Activated naive CD4-positive, alpha-beta T cell treated with anti-CD3 and anti-CD28 coated beads, Interleukin-2, amount 50 U/mL, for 72 hours (primary cell): ENCODE results near the gene TK2. TPM values are rescaled to one million over a fixed set of nuclear protein-coding genes. Genes with fewer than 3 reads are reported as not detected.
A peak's percentile ranks its signal among the peaks of the same experiment; 100 is the strongest.

Source experiments
- ATAC-seq, 2 donors: fragments of 150-1000 bp; cut with Tn5 transposase; 2 replicates each; pipeline ENCODE4 v1.10.0; 2021; ENCODE audit warnings: mild to moderate bottlenecking in 2 of 2, moderate library complexity in 2 of 2
- DNase-seq, 2 donors: peaks; one replicate each; pipeline ENCODE4 v3.0.0; 2021 to 2022; ENCODE audit warnings: low spot score in 2 of 2
- H3K27ac Mint-ChIP-seq, 2 donors: one replicate each; pipeline ENCODE4 v1.8.0; 2022; ENCODE audit warnings: mild to moderate bottlenecking in 2 of 2, mixed read lengths in 2 of 2
- H3K36me3 Mint-ChIP-seq, 2 donors: one replicate each; pipeline ENCODE4 v1.8.0; 2022; ENCODE audit warnings: mixed read lengths in 2 of 2
- H3K9me3 Mint-ChIP-seq, 2 donors: one replicate each; pipeline ENCODE4 v1.8.0; 2022; ENCODE audit warnings: mixed read lengths in 2 of 2
- total RNA-seq, 2 donors: library from RNA; stranded (reverse); gene quantifications; one replicate each; pipeline ENCODE4 v1.2.3, GENCODE V29; 2022

The TK2 gene
- total RNA-seq, 2 donors from 2014 or later = 2.7 to 9.1 TPM

DNA sequence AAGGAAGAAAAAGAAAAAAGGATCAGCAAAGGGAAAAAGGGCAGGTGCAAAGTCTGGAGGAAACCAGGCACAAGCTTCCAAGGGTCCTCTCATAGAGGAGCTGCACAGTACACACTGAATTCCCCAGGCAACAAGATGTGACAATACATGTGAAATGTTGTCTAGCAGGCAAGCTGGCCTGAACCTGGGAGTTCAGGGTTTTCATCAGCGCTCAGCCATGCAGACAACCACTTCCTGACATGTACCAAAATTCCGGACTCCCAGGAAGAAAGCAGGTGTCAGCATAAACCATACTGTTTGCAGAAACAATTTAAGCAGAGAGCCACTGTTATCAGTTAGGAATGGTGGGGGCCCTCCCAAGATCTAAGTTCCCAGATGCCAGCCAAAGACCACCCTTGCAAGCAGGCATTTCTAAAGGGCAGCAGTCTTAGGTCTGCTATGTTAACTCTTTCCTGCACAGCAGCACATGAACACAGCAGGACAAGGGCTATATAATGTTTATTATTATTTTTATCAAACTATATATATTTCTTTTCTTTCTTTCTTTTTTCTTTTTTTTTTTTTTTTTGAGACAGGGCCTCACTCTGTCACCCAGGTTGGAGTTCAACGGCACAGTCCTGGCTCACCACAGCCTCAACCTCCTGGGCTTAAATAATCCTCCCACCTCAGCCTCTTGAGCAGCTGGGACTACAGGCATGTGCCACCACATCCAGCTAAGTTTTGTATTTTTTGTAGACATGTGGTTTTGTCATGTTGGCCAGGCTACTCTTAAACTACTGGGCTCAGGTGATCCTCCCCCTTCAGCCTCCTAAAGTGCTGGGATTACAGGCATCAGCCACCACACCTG is 10.1 kb downstream of the TK2 start:
- DNase-seq (no peak), ATAC-seq (no peak)
- Mint-ChIP-seq H3K36me3 (no peaks in the 10 kb centered on the region), H3K9me3 (no peaks in the 10 kb centered on the region), H3K27ac (peak overlapping the region in 1 of 2 donors; percentile 74)

DNA sequence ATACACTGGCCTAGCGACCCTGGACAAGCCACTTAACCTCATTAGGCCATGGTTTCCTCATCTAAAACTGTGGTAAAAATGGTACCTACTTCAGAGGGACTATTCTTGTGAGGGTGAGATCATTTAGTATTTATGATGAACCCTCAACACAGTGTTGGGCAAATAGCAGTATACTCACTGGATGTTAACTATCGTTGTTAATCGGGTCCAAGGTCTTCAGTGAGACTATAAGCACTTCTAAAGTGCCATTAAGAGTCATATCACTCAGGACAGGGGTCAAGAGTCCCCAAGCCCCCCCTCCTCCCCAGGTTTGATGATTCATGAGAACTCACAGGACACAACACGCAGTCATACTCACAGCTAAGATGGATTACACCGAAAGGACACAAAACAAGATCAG is 11.0 kb downstream of the TK2 start:
- Mint-ChIP-seq H3K9me3 (no peaks in the 10 kb centered on the region), H3K36me3 (no peaks in the 10 kb centered on the region), H3K27ac (no peak overlapping the region)
- no peak for DNase-seq
- no peak for ATAC-seq

DNA sequence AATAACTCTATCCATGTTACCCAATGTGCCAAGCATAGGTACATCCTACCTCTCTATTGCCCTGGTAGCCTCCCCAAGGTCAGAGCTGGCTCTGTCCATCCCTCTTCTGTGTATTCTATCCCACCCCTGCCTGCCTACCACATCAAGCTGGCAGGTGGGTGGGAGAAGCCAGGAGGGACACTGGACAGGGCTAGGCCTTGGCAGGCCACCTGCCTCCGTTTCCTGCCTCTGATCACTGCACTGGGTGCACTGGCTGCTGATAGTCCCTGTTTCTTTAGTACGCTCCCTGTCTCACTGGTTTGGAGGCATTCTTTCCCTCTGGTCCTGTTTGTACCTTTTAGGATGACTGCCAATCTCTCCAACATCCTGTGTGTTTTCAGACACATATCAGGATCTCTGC is 12.7 kb downstream of the TK2 start:
- DNase-seq = no peak
- Mint-ChIP-seq H3K27ac (no peak overlapping the region), H3K36me3 (no peaks in the 10 kb centered on the region), H3K9me3 (no peaks in the 10 kb centered on the region)
- no peak for ATAC-seq

- ATAC-seq (no peak), DNase-seq (no peak)
- no peak overlapping the region for H3K27ac Mint-ChIP-seq
- no peaks in the 10 kb centered on the region for H3K36me3 Mint-ChIP-seq
- no peaks in the 10 kb centered on the region for H3K9me3 Mint-ChIP-seq
Observed at GRCh38 chr16:66536525-66536924, 13.4 kb downstream of the TK2 start.

DNA sequence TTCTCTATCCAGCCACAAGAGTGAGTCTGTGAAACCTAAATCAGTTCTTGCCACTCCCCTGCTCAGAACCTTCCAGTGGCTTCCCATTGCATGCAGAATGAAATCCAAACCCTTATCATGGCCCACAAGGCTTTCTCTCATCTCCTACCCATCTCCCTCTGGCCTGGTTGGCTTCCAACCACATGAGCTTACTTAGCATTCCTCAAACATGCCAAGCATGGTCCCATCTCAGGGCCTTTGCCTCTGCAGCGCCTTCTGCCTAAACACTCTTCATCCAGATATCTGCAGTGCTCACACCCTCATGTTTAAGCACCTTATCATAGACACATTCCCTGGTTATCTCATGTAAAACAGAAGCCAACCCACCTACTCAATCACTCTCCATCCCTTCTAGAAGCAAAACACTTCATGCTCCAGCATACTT is 15.5 kb downstream of the TK2 start:
- DNase-seq (no peak), ATAC-seq (no peak)
- no peak overlapping the region for H3K27ac Mint-ChIP-seq
- H3K9me3 Mint-ChIP-seq = no peaks in the 10 kb centered on the region
- H3K36me3 Mint-ChIP-seq = no peaks in the 10 kb centered on the region

DNA sequence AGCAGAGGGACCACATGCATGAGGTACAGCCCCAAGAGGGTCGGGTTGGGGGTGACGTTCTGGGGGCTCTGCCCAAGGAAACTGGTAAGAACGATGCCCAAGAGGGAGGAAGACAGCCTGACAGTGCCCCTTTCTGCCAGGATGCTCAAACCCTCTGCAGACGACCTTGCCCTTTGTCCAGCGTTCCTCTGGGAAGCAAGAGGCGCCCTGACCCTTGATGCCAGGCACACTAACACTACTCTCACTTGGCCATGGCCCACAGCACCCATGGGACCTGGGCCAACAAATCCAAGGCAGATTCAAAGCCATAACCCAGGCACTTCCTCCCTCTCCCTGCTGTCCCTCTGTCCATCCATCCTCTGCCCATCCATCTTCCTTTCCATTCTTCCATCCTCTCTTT is 20.4 kb downstream of the TK2 start:
- H3K27ac Mint-ChIP-seq = no peak overlapping the region
- H3K9me3 Mint-ChIP-seq = no peaks in the 10 kb centered on the region
- ATAC-seq = no peak
- H3K36me3 Mint-ChIP-seq = peaks cover 0 to 8% of the 10 kb centered on the region in 2 donors
- no peak for DNase-seq

- no peak overlapping the region for H3K27ac Mint-ChIP-seq
Observed at GRCh38 chr16:66528294-66528693, 21.6 kb downstream of the TK2 start.

GRCh38 chr16:66525396-66526180 is 24.3 kb downstream of the TK2 start:
- Mint-ChIP-seq H3K27ac (peak overlapping the region; percentile 66 to 91), H3K36me3 (peaks cover 0 to 8% of the 10 kb centered on the region in 2 donors), H3K9me3 (no peaks in the 10 kb centered on the region)
- no peak for ATAC-seq
- DNase-seq = no peak

More at GRCh38 chr16:66528294-66528693, 21.6 kb downstream of the TK2 start:
- DNase-seq = no peak
- peaks cover 0 to 8% of the 10 kb centered on the region in 2 donors for H3K36me3 Mint-ChIP-seq
- no peaks in the 10 kb centered on the region for H3K9me3 Mint-ChIP-seq
- no peak for ATAC-seq

GRCh38 chr16:66524601-66525164 is 25.2 kb downstream of the TK2 start:
- no peak for ATAC-seq
- H3K9me3 Mint-ChIP-seq = no peaks in the 10 kb centered on the region
- peak overlapping the region; percentile 90 to 91 for H3K27ac Mint-ChIP-seq
- H3K36me3 Mint-ChIP-seq = peaks cover 0 to 8% of the 10 kb centered on the region in 2 donors
- DNase-seq = no peak

DNA sequence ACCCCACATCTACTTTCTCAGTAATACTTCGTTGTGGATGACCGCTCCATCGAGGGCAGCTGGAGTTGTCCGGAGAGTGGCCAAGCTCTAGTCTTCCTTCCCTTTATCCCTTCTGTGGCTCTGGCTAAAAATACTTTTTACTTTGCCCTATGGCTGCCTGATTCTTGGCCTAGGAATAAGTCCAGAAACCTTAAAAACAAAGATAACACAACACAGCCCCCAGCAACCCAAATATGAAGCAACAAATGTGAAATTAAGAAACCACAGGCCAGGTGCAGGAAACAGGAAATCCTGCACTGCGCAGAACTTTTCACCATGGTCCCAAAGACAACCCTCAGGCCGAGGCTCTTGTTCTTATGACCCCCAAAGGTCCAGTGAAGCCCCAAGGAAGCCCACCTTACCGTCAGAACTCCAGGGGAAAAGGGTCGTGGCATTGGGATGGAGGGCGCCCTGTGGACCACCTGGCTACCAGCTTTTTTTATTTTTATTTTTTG is 26.0 kb downstream of the TK2 start:
- H3K36me3 Mint-ChIP-seq = peaks cover 0 to 8% of the 10 kb centered on the region in 2 donors
- DNase-seq (peak in 1 of 2 donors; percentile 29), ATAC-seq (no peak)
- H3K9me3 Mint-ChIP-seq = no peaks in the 10 kb centered on the region
- peak overlapping the region; percentile 90 to 91 for H3K27ac Mint-ChIP-seq

DNA sequence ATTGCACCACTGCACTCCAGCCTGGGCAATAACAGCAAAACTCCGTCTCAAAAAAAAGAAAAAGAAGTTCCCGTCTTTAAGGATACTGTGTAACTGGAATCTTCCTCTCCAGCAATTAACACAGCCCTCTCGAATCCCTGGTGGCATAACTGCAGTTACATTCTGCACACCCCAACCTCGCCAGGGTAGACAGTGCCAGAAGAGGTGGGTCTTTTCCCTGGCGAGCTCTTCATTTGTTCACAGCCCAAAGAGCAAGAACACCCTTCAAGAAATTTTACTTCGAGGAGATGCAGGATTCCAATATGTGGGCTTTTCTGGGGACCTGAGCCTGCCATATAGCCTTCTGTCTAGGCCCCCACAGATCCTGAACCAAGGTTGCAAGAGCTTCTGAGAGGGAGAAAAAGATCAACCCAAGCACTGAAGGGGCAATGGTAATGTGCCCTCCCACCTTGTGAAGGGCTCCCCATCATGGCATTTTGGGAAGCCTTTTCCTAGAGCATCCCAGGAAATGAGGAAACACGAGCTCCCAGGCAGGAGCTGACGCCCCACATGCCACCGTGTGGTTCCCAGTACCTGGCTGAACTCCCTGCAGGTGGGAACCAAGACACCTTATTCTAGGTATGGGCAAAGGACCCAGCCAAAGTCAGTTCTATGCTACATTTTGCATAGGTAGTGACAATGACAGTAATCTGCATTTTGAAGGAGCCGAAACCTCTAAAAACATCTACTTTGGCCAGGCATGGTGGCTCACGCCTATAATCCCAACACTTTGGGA is 26.9 kb downstream of the TK2 start:
- no peaks in the 10 kb centered on the region for H3K9me3 Mint-ChIP-seq

GRCh38 chr16:66521951-66522771 is 27.8 kb downstream of the TK2 start:
- H3K27ac Mint-ChIP-seq = peak overlapping the region; percentile 91 to 97
- peak; percentile 84 to 98 for DNase-seq
- H3K9me3 Mint-ChIP-seq = no peaks in the 10 kb centered on the region
- H3K36me3 Mint-ChIP-seq = peaks cover 0 to 8% of the 10 kb centered on the region in 2 donors
- ATAC-seq = peak; percentile 94

More for the DNA sequence above, 26.9 kb downstream of the TK2 start:
- H3K27ac Mint-ChIP-seq = peak overlapping the region; percentile 91 to 95
- ATAC-seq = no peak
- H3K36me3 Mint-ChIP-seq = peaks cover 0 to 8% of the 10 kb centered on the region in 2 donors
- DNase-seq = no peak

DNA sequence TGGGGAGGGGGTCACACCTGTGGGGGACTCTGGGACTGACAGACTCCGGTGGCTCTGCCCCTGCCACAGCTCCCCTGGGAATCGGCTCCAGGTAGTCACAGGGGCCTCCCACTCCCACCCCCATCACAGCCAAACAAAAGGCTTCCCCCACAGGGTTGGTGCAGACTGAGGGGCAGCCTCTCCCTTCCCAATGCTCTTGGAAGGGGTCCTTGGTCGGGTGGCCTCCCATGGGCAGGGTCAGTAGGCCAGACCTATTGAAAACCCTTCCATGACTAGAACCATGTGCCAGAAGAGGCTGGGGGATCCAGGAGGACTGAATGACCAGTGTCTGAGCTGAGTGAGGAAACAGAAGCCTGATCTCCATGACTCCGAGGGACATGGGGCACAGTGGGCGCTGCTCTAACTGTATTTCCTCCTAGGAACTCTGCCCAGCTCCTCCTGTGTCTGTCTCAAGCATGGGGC is 28.6 kb downstream of the TK2 start:
- ATAC-seq (no peak), DNase-seq (no peak)
- H3K27ac Mint-ChIP-seq = peak overlapping the region; percentile 91 to 97
- H3K9me3 Mint-ChIP-seq = no peaks in the 10 kb centered on the region
- H3K36me3 Mint-ChIP-seq = peaks cover 0 to 8% of the 10 kb centered on the region in 2 donors

- no peak for ATAC-seq
- Mint-ChIP-seq H3K36me3 (peaks cover 0 to 2% of the 10 kb centered on the region in 2 donors), H3K9me3 (no peaks in the 10 kb centered on the region), H3K27ac (peak overlapping the region; percentile 84 to 91)
- no peak for DNase-seq
Observed at GRCh38 chr16:66520406-66521170, 29.3 kb downstream of the TK2 start.
